GM10248 (cell line): ENCODE measurements around the gene C11orf21.

Experiments
- CTCF ChIA-PET: fragments of 300-600 bp; sonication (Branson Sonifier 250); formaldehyde crosslinking; extraction: SDS; loops from one replicate; lab custom pipeline; 2021; ENCODE audit warnings: antibody characterized with exemption; lab: Yijun Ruan, JAX
- POLR2A ChIA-PET: fragments of 350-650 bp; sonication (Branson Sonifier 250); formaldehyde crosslinking; extraction: SDS; loops from one replicate; lab custom pipeline; 2020; ENCODE audit warnings: antibody characterized with exemption; lab: Yijun Ruan, JAX
- DNase-seq: peaks from one replicate; pipeline ENCODE4 v3.0.0; 2012; ENCODE audit errors: extremely low spot score
- CTCF ChIP-seq: IDR thresholded peaks from 2 replicates; pipeline ENCODE4 v1.5.1; 2012; ENCODE audit warnings: mild to moderate bottlenecking, low read depth; ENCODE audit errors: extremely low read depth, missing control alignments, control extremely low read depth

Gene C11orf21

GRCh38 chr11:2256293-2256913, 45.3 kb downstream of the C11orf21 start:
- CTCF ChIA-PET, result no interaction called here
- DNase-seq, result no peak
- TF ChIP-seq CTCF, result no peak
- POLR2A ChIA-PET, result no interaction called here

- no peak for TF ChIP-seq CTCF
- ChIA-PET POLR2A (no interaction called here), CTCF (no interaction called here)
- no peak for DNase-seq
Measured at GRCh38 chr11:2252018-2252417, 49.7 kb downstream of the C11orf21 start.

- DNase-seq, result no peak
- no peak for TF ChIP-seq CTCF
- CTCF ChIA-PET, result no interaction called here
- POLR2A ChIA-PET, result no interaction called here
Measured at GRCh38 chr11:2251138-2251537, 50.6 kb downstream of the C11orf21 start.

- TF ChIP-seq CTCF, result no peak
- CTCF ChIA-PET, result no interaction called here
- no peak for DNase-seq
- POLR2A ChIA-PET, result no interaction called here
Measured at GRCh38 chr11:2250485-2250884, 51.2 kb downstream of the C11orf21 start.

GRCh38 chr11:2250041-2250440, 51.7 kb downstream of the C11orf21 start:
- CTCF ChIA-PET, result no interaction called here
- POLR2A ChIA-PET, result no interaction called here
- DNase-seq, result no peak
- TF ChIP-seq CTCF, result no peak

GRCh38 chr11:2249189-2249916, 52.4 kb downstream of the C11orf21 start:
- no peak for TF ChIP-seq CTCF
- CTCF ChIA-PET, result no interaction called here
- no peak for DNase-seq
- POLR2A ChIA-PET, result no interaction called here
